ENCODE data around the gene PGK2. TPM values are rescaled to one million over a fixed set of nuclear protein-coding genes. Genes with fewer than 3 reads are reported as not detected.

PGK2 gene
- not detected in 2 replicates for total RNA-seq

DNA sequence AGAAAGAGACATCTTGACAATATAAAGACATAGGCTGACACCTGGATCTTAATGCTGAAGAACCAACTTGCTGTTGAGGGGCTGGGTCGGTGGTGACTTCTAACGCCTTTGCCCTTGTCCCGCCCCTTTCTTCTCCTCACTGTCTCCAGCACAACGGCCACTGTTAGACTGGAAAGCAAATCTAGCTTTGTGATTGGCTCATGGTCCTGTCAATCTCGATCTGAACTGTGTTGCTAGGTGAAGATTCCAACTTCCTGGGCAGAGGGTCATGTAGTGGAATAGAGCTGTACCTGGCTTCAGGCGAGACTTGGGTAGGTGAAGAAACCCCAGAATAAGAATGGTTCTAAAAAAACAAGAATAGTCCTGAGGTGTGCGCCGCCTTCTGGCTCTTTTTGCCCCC is at the start of gene PGK2:
Gene PGK2, minus strand, starts transcription at position 110 of the 400 bp plus-strand sequence. Its CDS starts 98 bp downstream, at position 12.
- no peak within 1 kb of the TSS for H3K4me3 ChIP-seq (ENCODE audit: low read depth, low read length)
- H3K27me3 ChIP-seq (ENCODE audit: control insufficient read depth, insufficient read depth, low read length): no peaks in the 10 kb centered on the region
- DNase-seq (ENCODE audit: low read depth): no peak
- TF ChIP-seq, protein P1, sequence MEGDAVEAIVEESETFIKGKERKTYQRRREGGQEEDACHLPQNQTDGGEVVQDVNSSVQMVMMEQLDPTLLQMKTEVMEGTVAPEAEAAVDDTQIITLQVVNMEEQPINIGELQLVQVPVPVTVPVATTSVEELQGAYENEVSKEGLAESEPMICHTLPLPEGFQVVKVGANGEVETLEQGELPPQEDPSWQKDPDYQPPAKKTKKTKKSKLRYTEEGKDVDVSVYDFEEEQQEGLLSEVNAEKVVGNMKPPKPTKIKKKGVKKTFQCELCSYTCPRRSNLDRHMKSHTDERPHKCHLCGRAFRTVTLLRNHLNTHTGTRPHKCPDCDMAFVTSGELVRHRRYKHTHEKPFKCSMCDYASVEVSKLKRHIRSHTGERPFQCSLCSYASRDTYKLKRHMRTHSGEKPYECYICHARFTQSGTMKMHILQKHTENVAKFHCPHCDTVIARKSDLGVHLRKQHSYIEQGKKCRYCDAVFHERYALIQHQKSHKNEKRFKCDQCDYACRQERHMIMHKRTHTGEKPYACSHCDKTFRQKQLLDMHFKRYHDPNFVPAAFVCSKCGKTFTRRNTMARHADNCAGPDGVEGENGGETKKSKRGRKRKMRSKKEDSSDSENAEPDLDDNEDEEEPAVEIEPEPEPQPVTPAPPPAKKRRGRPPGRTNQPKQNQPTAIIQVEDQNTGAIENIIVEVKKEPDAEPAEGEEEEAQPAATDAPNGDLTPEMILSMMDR (IDR thresholded peaks at IDR 0.05; ENCODE audit: insufficient read depth, low read length, poor library complexity, severe bottlenecking): no peak
- no peaks in the 10 kb centered on the region for H3K36me3 ChIP-seq (ENCODE audit: control insufficient read depth, insufficient read depth, low read length)

DNA sequence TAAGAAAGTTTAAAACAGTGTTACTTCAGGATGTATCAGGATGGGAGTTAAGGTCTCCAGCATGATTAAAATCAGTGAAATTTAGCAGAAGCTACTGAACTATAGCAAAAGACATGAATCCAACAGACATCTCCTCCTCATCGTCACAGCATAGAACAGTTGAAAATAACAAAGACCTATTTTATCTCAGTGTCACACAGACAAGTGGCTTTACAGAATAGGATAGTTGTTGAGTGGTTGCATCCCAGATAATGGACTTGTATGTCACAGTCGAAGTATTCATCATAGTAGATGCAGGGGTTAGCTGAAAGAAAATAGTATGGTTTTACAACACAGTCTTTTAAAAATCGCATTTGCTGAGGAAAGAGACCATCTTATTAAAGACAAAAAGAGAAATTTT is 48.1 kb upstream of the PGK2 start:
- no peaks in the 10 kb centered on the region for H3K36me3 ChIP-seq (ENCODE audit: control insufficient read depth, insufficient read depth, low read length)
- H3K27me3 ChIP-seq (ENCODE audit: control insufficient read depth, insufficient read depth, low read length): no peaks in the 10 kb centered on the region
- no peak overlapping the region for H3K4me3 ChIP-seq (ENCODE audit: low read depth, low read length)
- TF ChIP-seq, protein P1 (IDR thresholded peaks at IDR 0.05; ENCODE audit: insufficient read depth, low read length, poor library complexity, severe bottlenecking): no peak
- no peak for DNase-seq (ENCODE audit: low read depth)

DNA sequence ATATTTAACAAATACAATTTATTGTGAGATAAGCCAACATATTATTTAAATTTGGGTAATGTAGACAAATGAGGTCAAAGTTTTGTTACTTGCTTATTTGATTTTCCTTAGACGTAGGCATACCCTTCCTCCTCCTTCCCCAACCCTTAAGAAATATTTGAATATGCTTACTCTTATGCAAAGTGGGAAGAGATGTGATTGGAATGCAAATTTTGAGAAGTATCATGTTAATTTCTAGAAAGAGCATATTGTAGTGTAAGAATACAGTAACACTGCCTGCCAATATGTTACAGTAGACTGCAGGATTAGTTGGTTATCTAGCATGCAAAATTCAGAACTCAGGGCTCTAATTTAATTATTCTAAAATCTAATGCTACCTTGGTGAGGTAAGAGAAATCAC is 46.3 kb upstream of the PGK2 start:
- no peak overlapping the region for H3K4me3 ChIP-seq (ENCODE audit: low read depth, low read length)
- DNase-seq (ENCODE audit: low read depth): no peak
- TF ChIP-seq, protein P1 (IDR thresholded peaks at IDR 0.05; ENCODE audit: insufficient read depth, low read length, poor library complexity, severe bottlenecking): no peak
- no peaks in the 10 kb centered on the region for H3K27me3 ChIP-seq (ENCODE audit: control insufficient read depth, insufficient read depth, low read length)
- no peaks in the 10 kb centered on the region for H3K36me3 ChIP-seq (ENCODE audit: control insufficient read depth, insufficient read depth, low read length)

DNA sequence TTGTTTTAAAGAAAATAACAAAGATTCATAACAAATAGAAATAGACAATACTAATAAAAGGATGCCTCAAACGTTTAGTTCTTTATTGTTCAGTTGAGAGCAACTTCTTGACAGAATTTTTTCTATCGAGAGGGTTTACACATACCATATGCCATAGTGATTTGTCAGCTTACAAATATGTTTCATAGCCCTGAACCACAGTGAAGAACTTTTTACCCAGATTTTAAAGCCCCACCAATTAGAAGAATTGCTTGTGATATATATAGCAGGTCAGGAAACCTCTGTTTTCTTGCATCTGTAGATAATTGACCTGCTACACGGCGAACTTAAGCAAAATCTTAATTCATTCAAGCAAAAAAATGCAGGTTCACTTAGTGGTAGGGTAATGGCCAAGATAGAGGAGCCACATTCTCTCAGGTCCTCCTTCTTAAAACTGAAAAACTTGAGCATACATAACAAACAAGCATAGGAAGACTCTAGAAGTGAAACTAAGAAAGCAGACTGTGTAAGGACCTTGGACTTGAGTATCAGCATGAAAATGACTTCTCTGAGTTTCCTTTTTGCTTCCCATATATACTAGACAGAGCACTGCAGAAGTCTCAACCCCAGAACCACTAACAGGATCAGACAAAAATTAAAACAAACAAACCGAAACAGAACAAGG is 39.8 kb upstream of the PGK2 start:
- Histone ChIP-seq H3K36me3 (ENCODE audit: control insufficient read depth, insufficient read depth, low read length) (no peaks in the 10 kb centered on the region), H3K27me3 (ENCODE audit: control insufficient read depth, insufficient read depth, low read length) (no peaks in the 10 kb centered on the region), H3K4me3 (ENCODE audit: low read depth, low read length) (no peak overlapping the region)
- DNase-seq (ENCODE audit: low read depth): no peak
- TF ChIP-seq, protein P1 (IDR thresholded peaks at IDR 0.05; ENCODE audit: insufficient read depth, low read length, poor library complexity, severe bottlenecking): no peak

DNA sequence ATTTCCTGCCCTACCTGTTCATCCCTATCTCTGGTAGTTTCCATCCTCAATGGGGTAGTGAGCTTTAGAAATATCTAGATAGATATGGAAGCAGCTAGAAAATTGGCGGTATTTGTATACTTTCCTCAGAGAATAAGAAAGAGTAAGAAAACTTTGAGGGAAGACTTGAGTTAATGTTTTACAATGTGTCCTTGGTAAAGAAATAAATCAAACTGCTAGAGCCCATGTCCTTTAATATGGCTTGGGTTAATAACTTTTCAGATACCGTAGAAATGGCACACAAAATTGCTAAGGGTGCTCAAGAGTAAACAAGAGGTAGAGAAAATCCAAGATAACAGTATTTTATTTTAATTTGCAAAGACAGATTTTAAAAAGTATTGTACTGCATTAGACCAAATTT is 28.1 kb upstream of the PGK2 start:
- DNase-seq (ENCODE audit: low read depth): no peak
- Histone ChIP-seq H3K27me3 (ENCODE audit: control insufficient read depth, insufficient read depth, low read length) (no peaks in the 10 kb centered on the region), H3K4me3 (ENCODE audit: low read depth, low read length) (no peak overlapping the region), H3K36me3 (ENCODE audit: control insufficient read depth, insufficient read depth, low read length) (no peaks in the 10 kb centered on the region)
- TF ChIP-seq, protein P1 (IDR thresholded peaks at IDR 0.05; ENCODE audit: insufficient read depth, low read length, poor library complexity, severe bottlenecking): no peak

DNA sequence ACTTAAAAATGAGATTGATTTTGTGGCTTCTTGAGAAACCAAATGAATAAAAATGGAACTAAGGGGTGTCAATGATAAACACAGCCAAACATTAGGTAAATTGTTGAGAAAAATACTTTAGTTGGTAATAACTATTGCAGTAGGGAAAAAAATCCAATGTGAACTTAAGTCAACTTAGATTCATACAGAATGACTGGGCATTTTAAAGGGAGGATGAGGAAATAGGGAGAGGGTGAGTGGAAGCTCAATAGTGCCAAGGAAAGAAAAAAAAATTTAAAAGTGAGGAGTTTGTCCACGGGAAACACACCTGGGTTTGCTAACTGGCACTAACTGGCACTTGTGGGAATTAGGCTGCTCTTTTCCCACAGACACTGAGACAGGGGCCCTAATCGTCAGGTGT is 26.2 kb upstream of the PGK2 start:
- TF ChIP-seq, protein P1 (IDR thresholded peaks at IDR 0.05; ENCODE audit: insufficient read depth, low read length, poor library complexity, severe bottlenecking): no peak
- Histone ChIP-seq H3K36me3 (ENCODE audit: control insufficient read depth, insufficient read depth, low read length) (no peaks in the 10 kb centered on the region), H3K4me3 (ENCODE audit: low read depth, low read length) (no peak overlapping the region), H3K27me3 (ENCODE audit: control insufficient read depth, insufficient read depth, low read length) (no peaks in the 10 kb centered on the region)
- no peak for DNase-seq (ENCODE audit: low read depth)
